Hepatocyte (in vitro differentiated cells): Measurements from ENCODE around the gene CCDC61. TPM values are rescaled to one million over a fixed set of nuclear protein-coding genes. Genes with fewer than 3 reads are reported as not detected.

Experiments
- DNase-seq: peaks from one replicate; pipeline ENCODE4 v3.0.0-alpha.2; 2016; ENCODE audit warnings: low spot score
- H2AFZ ChIP-seq: fragments of 200-600 bp; sonication (generic); 2 replicates; pipeline ENCODE4 v1.6.0; 2016; ENCODE audit warnings: antibody characterized with exemption, mild to moderate bottlenecking
- H3K27ac ChIP-seq: fragments of 200-600 bp; sonication (generic); 2 replicates; pipeline ENCODE4 v1.5.1; 2016; ENCODE audit warnings: mild to moderate bottlenecking
- H3K27me3 ChIP-seq: fragments of 200-600 bp; sonication (generic); 2 replicates; pipeline ENCODE4 v1.6.1; 2016
- H3K36me3 ChIP-seq: fragments of 200-600 bp; sonication (generic); replicated peaks from 2 replicates; pipeline ENCODE4 v1.5.1; 2016; ENCODE audit warnings: low read depth; ENCODE audit not compliant: insufficient read depth
- H3K4me1 ChIP-seq: fragments of 200-600 bp; sonication (generic); 2 replicates; pipeline ENCODE4 v1.5.1; 2016; ENCODE audit warnings: mild to moderate bottlenecking, moderate library complexity; ENCODE audit not compliant: insufficient read depth
- H3K4me2 ChIP-seq: fragments of 200-600 bp; sonication (generic); 2 replicates; pipeline ENCODE4 v1.6.0; 2016
- H3K4me3 ChIP-seq: fragments of 200-600 bp; sonication (generic); 2 replicates; pipeline ENCODE4 v1.5.1; 2016; ENCODE audit warnings: mild to moderate bottlenecking
- H3K79me2 ChIP-seq: fragments of 200-600 bp; sonication (generic); 2 replicates; pipeline ENCODE4 v1.6.0; 2017; ENCODE audit warnings: mild to moderate bottlenecking
- H3K9me2 ChIP-seq: fragments of 200-600 bp; sonication (generic); replicated peaks from 2 replicates; pipeline ENCODE4 v1.6.0; 2017; ENCODE audit warnings: mild to moderate bottlenecking; ENCODE audit not compliant: insufficient read depth
- H3K9me3 ChIP-seq: fragments of 200-600 bp; sonication (generic); 2 replicates; pipeline ENCODE4 v1.5.1; 2016; ENCODE audit warnings: low read depth, mild to moderate bottlenecking
- H4K20me1 ChIP-seq: fragments of 200-600 bp; sonication (generic); 2 replicates; pipeline ENCODE4 v1.6.0; 2016; ENCODE audit warnings: mild to moderate bottlenecking; ENCODE audit not compliant: insufficient read depth, poor library complexity, severe bottlenecking
- CTCF ChIP-seq: fragments of 200-600 bp; sonication (generic); IDR thresholded peaks from 2 replicates; pipeline ENCODE4 v1.5.1; 2016; ENCODE audit warnings: antibody characterized with exemption, mild to moderate bottlenecking; ENCODE audit not compliant: poor library complexity
- EZH2 ChIP-seq: fragments of 200-600 bp; sonication (generic); IDR thresholded peaks from 2 replicates; pipeline ENCODE4 v1.6.1; 2016; ENCODE audit warnings: antibody characterized with exemption, mild to moderate bottlenecking, borderline replicate concordance
- EZH2phosphoT487 ChIP-seq: fragments of 200-600 bp; sonication (generic); IDR thresholded peaks from one replicate; pipeline ENCODE4 v1.6.1; 2018; ENCODE audit warnings: antibody characterized with exemption, mild to moderate bottlenecking, low read depth, moderate library complexity; ENCODE audit not compliant: unreplicated experiment, severe bottlenecking
- WGBS: methylation state at CpG from one replicate; pipeline ENCODE4 v1.1.6; 2016; ENCODE audit warnings: low lambda C conversion rate; ENCODE audit errors: missing lambda C conversion rate; 5-methylcytosine and 5-hydroxymethylcytosine counted together
- polyA plus RNA-seq: library from polyadenylated mRNA; unstranded; fragments of >200 nt; fragmentation: Nextera tagmentation; extraction: Ambion mirVana; gene quantifications from 2 replicates; pipeline ENCODE4 v1.2.1, GENCODE V29; 2016
- total RNA-seq: library from RNA; depleted of rRNA; stranded (reverse); fragments of >200 nt; gene quantifications from 2 replicates; pipeline ENCODE4 v1.2.3, GENCODE V29; 2014

CCDC61 gene
- total and polyA plus RNA-seq, 2 experiments from 2014 or later, result 3.6 to 7.3 TPM

- peaks cover 15% of the 10 kb centered on the region for H4K20me1 ChIP-seq
- peak overlapping the region; percentile 98 for H3K4me2 ChIP-seq
- H2AFZ ChIP-seq, result no peak overlapping the region
These were observed 19.3 kb downstream of the CCDC61 start for GRCh38 chr19:46014534-46014933.

GRCh38 chr19:46014941-46015686, 19.8 kb downstream of the CCDC61 start:
- no peaks in the 10 kb centered on the region for H3K79me2 ChIP-seq
- H3K4me3 ChIP-seq, result no peak overlapping the region
- 4% methylated on average over 45 of the region's 74 CpGs for WGBS
- H3K36me3 ChIP-seq, result no peaks in the 10 kb centered on the region
- H2AFZ ChIP-seq, result no peak overlapping the region
- H3K27ac ChIP-seq, result no peak overlapping the region
- H3K4me1 ChIP-seq, result peaks cover 10% of the 10 kb centered on the region
- peaks cover 15% of the 10 kb centered on the region for H4K20me1 ChIP-seq
- H3K4me2 ChIP-seq, result peak overlapping the region; percentile 98
- no peaks in the 10 kb centered on the region for H3K9me3 ChIP-seq
- H3K9me2 ChIP-seq, result no peaks in the 10 kb centered on the region
- H3K27me3 ChIP-seq, result peaks cover 26% of the 10 kb centered on the region
- peak; percentile 73 for TF ChIP-seq EZH2
- TF ChIP-seq CTCF, result no peak
- peak; percentile 83 for DNase-seq

More at GRCh38 chr19:46014534-46014933, 19.3 kb downstream of the CCDC61 start:
- Histone ChIP-seq H3K9me2 (no peaks in the 10 kb centered on the region), H3K4me3 (no peak overlapping the region), H3K27ac (no peak overlapping the region), H3K4me1 (peaks cover 10% of the 10 kb centered on the region), H3K27me3 (peaks cover 26% of the 10 kb centered on the region), H3K36me3 (no peaks in the 10 kb centered on the region), H3K9me3 (no peaks in the 10 kb centered on the region), H3K79me2 (no peaks in the 10 kb centered on the region)
- 37% methylated on average over 8 of the region's 8 CpGs for WGBS
- no peak for TF ChIP-seq CTCF
- DNase-seq, result no peak

GRCh38 chr19:46015687-46016425, 20.6 kb downstream of the CCDC61 start:
- H3K4me2 ChIP-seq, result peak overlapping the region; percentile 98
- no peaks in the 10 kb centered on the region for H3K9me2 ChIP-seq
- H3K36me3 ChIP-seq, result no peaks in the 10 kb centered on the region
- H2AFZ ChIP-seq, result no peak overlapping the region
- WGBS, result 14% methylated on average over 19 of the region's 63 CpGs
- peaks cover 10% of the 10 kb centered on the region for H3K4me1 ChIP-seq
- H3K4me3 ChIP-seq, result no peak overlapping the region
- H3K27me3 ChIP-seq, result peaks cover 26% of the 10 kb centered on the region
- H4K20me1 ChIP-seq, result peaks cover 15% of the 10 kb centered on the region
- no peak for DNase-seq
- no peak overlapping the region for H3K27ac ChIP-seq
- H3K9me3 ChIP-seq, result no peaks in the 10 kb centered on the region
- TF ChIP-seq EZH2phosphoT487 (no peak), EZH2 (no peak), CTCF (no peak)
- H3K79me2 ChIP-seq, result no peaks in the 10 kb centered on the region
